Trophoblast cell (in vitro differentiated cells and primary cell): ENCODE measurements around the gene ANKRD55.
"Not testable (repeated sequence)": the region's sequence is repeated elsewhere in the genome, so short reads cannot be mapped to it uniquely, and the experiment has no call there.

Source experiments
- DNase-seq, 2 donors: peaks; one replicate each; pipeline ENCODE4 v3.0.0-alpha.2; 2016
- H2AFZ ChIP-seq: 2 replicates; pipeline ENCODE4 v1.6.1; 2013; ENCODE audit warnings: low read length, moderate library complexity, mild to moderate bottlenecking; ENCODE audit not compliant: insufficient read depth, poor library complexity
- H2AK5ac ChIP-seq: 2 replicates; pipeline ENCODE4 v1.6.1; 2013; ENCODE audit warnings: mild to moderate bottlenecking, low read length
- H2BK120ac ChIP-seq: 2 replicates; pipeline ENCODE4 v1.6.1; 2013; ENCODE audit warnings: low read length, mild to moderate bottlenecking, moderate library complexity; ENCODE audit not compliant: insufficient read depth, poor library complexity
- H2BK12ac ChIP-seq: 2 replicates; pipeline ENCODE4 v1.6.1; 2013; ENCODE audit warnings: mild to moderate bottlenecking, low read length, moderate library complexity
- H2BK5ac ChIP-seq: 2 replicates; pipeline ENCODE4 v1.6.1; 2013; ENCODE audit warnings: low read length, low read depth, moderate library complexity, mild to moderate bottlenecking; ENCODE audit not compliant: poor library complexity
- H3K14ac ChIP-seq: 2 replicates; pipeline ENCODE4 v1.6.1; 2013; ENCODE audit warnings: mild to moderate bottlenecking, low read length
- H3K18ac ChIP-seq: 2 replicates; pipeline ENCODE4 v1.6.1; 2013; ENCODE audit warnings: mild to moderate bottlenecking, low read length
- H3K23ac ChIP-seq: 2 replicates; pipeline ENCODE4 v1.6.1; 2013; ENCODE audit warnings: low read length
- H3K27ac ChIP-seq: 2 replicates; pipeline ENCODE4 v1.5.1; 2013; ENCODE audit warnings: low read depth, mild to moderate bottlenecking, inconsistent platforms, low read length, moderate library complexity
- H3K27me3 ChIP-seq: 2 replicates; pipeline ENCODE4 v1.6.1; 2013; ENCODE audit warnings: inconsistent platforms, mild to moderate bottlenecking, low read length, moderate library complexity; ENCODE audit not compliant: insufficient read depth
- H3K36me3 ChIP-seq, 2 experiments: 1 replicate in 1 of 2; 2 replicates in 1 of 2; pipeline ENCODE4 v1.6.1; 2013; ENCODE audit warnings: low read length in 2 of 2, mild to moderate bottlenecking in 2 of 2, moderate library complexity in 1 of 2; ENCODE audit not compliant: insufficient read depth in 2 of 2, control insufficient read depth in 1 of 2
- H3K4ac ChIP-seq: 2 replicates; pipeline ENCODE4 v1.6.1; 2013; ENCODE audit warnings: low read depth, mild to moderate bottlenecking, low read length, moderate library complexity
- H3K4me1 ChIP-seq, 2 experiments: 1 replicate in 1 of 2; 2 replicates in 1 of 2; pipeline ENCODE4 v1.6.1; 2013; ENCODE audit warnings: low read length in 2 of 2, mild to moderate bottlenecking in 2 of 2, moderate library complexity in 1 of 2; ENCODE audit not compliant: insufficient read depth in 2 of 2, control insufficient read depth in 1 of 2
- H3K4me2 ChIP-seq: 2 replicates; pipeline ENCODE4 v1.6.1; 2013; ENCODE audit warnings: inconsistent platforms, mild to moderate bottlenecking, low read length, moderate library complexity
- H3K4me3 ChIP-seq: 2 replicates; pipeline ENCODE4 v1.5.1; 2013; ENCODE audit warnings: mild to moderate bottlenecking, low read depth, low read length, inconsistent platforms
- H3K79me1 ChIP-seq: one replicate; pipeline ENCODE4 v1.6.1; 2013; ENCODE audit warnings: low read length
- H3K79me2 ChIP-seq: 2 replicates; pipeline ENCODE4 v1.6.1; 2013; ENCODE audit warnings: low read length, mild to moderate bottlenecking; ENCODE audit not compliant: control insufficient read depth, insufficient read depth, poor library complexity
- H3K9ac ChIP-seq: 2 replicates; pipeline ENCODE4 v1.6.1; 2013; ENCODE audit warnings: mild to moderate bottlenecking, low read length
- H3K9me3 ChIP-seq: 2 replicates; pipeline ENCODE4 v1.6.1; 2013; ENCODE audit warnings: low read depth, mild to moderate bottlenecking, control low read depth, inconsistent platforms, low read length; ENCODE audit not compliant: insufficient read depth
- H4K12ac ChIP-seq: 2 replicates; pipeline ENCODE4 v1.6.1; 2013; ENCODE audit warnings: low read depth, mild to moderate bottlenecking, low read length, moderate library complexity
- H4K8ac ChIP-seq: 2 replicates; pipeline ENCODE4 v1.6.1; 2013; ENCODE audit warnings: low read depth, mild to moderate bottlenecking, low read length, moderate library complexity
- H4K91ac ChIP-seq: one replicate; pipeline ENCODE4 v1.6.1; 2013; ENCODE audit warnings: low read depth, mild to moderate bottlenecking, low read length, moderate library complexity
- WGBS: extraction: QIAGEN DNeasy Blood & Tissue Kit; methylation state at CpG from one replicate; pipeline ENCODE4 v1.1.7; 2013; ENCODE audit warnings: missing lambda C conversion rate; ENCODE audit not compliant: insufficient read length, insufficient coverage; ENCODE audit errors: extremely low coverage; 5-methylcytosine and 5-hydroxymethylcytosine counted together

The ANKRD55 gene

DNA sequence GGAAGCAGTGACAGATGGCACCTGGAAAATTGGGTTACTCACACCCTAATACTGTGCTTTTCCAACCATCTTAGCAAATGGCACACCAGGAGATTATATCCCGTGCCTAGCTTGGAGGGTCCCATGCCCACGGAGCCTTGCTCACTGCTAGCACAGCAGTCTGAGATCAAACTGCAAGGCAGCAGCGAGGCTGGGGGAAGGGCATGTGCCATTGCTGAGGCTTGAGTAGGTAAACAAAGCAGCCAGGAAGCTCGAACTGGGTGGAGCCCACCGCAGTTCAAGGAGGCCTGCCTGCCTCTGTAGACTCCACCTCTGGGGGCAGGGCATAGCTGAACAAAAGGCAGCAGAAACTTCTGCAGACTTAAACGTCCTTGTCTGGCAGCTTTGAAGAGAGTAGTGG is 11.5 kb downstream of the ANKRD55 start:
- H3K23ac ChIP-seq, H3K4me1 ChIP-seq, H3K4ac ChIP-seq, H3K4me3 ChIP-seq, H3K14ac ChIP-seq, H4K8ac ChIP-seq, H3K18ac ChIP-seq, H2AK5ac ChIP-seq, H4K91ac ChIP-seq, H3K9ac ChIP-seq, H3K27me3 ChIP-seq, H2AFZ ChIP-seq, H2BK5ac ChIP-seq, H3K4me2 ChIP-seq, H3K36me3 ChIP-seq, H3K79me2 ChIP-seq, DNase-seq, H3K27ac ChIP-seq, H3K9me3 ChIP-seq, H2BK120ac ChIP-seq, H2BK12ac ChIP-seq, H4K12ac ChIP-seq, H3K79me1 ChIP-seq: not testable (repeated sequence)
- no CpG with 5 or more reads among the region's 6 CpGs for WGBS

DNA sequence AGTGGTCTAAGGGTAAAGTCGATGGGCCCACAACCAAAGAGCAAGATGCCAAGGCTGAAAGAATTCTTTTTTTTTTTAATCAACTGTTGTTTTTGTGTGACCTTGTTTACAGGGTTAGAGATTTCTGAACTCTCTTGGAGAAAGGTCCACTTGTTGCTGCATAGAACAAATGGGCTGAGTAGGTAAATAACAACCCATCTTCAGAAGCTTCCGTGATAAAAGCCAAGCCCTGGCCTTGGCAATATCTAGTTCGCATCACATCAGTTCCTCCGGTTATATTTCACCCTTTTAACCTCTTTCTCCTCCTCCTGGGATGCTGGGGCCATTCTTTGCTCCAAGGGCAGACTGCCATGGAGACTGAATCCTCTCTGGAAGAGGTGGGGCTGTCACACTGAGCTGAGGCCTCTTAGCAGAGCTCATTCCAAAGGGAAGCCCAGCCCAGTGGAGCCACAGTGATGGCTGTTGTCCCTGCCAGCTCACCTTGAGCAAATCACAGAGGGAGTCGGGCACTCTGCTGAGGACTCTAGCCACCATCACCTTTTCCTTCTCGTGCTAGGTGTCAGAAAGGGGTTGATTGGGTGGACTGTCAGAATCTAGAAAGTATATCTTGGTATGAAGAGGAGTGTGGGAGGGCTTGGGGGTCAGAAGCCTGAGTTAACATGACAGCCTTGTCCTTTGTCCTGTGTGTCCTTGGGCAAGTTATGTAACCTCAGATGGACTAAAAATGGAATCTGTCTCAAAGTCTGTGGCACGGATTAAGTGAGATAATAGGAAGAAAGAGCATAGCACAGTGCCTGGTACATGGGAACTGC is 17.9 kb downstream of the ANKRD55 start:
- H3K27me3 ChIP-seq: no peaks in the 10 kb centered on the region

DNA sequence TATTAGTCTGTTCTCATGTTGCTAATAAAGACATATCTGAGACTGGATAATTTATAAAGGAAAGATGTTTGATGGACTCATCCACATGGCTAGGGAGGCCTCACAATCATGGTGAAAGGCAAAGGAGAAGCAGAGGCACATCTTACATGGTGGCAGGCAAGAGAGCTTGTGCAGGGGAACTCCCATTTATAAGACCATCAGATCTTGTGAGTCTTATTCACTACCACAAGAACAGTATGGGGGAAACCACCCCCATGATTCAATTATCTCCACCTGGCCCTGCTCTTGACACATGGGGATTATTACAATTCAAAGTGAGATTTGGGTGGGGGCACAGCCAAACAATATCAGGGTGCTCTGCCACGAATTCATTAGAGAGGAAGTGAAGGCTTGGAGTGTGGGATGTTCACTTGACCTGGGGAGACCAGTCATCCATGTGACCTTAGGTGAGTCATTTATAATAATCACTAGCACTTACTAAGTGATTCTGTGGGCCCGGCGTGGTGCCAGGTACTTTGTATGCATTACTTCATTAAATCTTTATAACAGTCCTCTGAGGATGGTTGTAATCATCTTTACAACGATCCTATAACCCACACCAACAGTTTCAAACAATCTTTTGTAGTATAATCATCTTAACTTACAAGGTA is 19.1 kb downstream of the ANKRD55 start:
- H3K79me1 ChIP-seq, H3K4me3 ChIP-seq, H2BK120ac ChIP-seq, DNase-seq, H2AFZ ChIP-seq, H3K14ac ChIP-seq, H3K4ac ChIP-seq, H4K8ac ChIP-seq, H3K27me3 ChIP-seq, H3K18ac ChIP-seq, H3K4me1 ChIP-seq, H3K9me3 ChIP-seq, H3K79me2 ChIP-seq, H4K91ac ChIP-seq, H3K23ac ChIP-seq, H3K4me2 ChIP-seq, H3K9ac ChIP-seq, H2AK5ac ChIP-seq, H2BK12ac ChIP-seq, H4K12ac ChIP-seq, H2BK5ac ChIP-seq, H3K27ac ChIP-seq, H3K36me3 ChIP-seq: not testable (repeated sequence)
- WGBS: no CpG with 5 or more reads among the region's 4 CpGs

More for the DNA sequence above, 17.9 kb downstream of the ANKRD55 start:
- Histone ChIP-seq H3K79me2 (no peaks in the 10 kb centered on the region), H3K9me3 (peaks cover 2% of the 10 kb centered on the region), H3K36me3 (peaks cover 0 to 1% of the 10 kb centered on the region in 2 experiments), H3K4me1 (peaks cover 2 to 5% of the 10 kb centered on the region in 2 experiments), H2BK12ac (no peak overlapping the region), H3K4ac (no peak overlapping the region), H4K91ac (no peak overlapping the region), H4K8ac (no peak overlapping the region), H2BK120ac (no peak overlapping the region), H3K9ac (no peak overlapping the region), H2AFZ (no peak overlapping the region), H3K79me1 (peaks cover 2% of the 10 kb centered on the region), H3K18ac (no peak overlapping the region), H3K27ac (no peak overlapping the region), H2AK5ac (no peak overlapping the region), H4K12ac (no peak overlapping the region), H3K23ac (no peak overlapping the region), H3K14ac (no peak overlapping the region), H3K4me3 (no peak overlapping the region), H3K4me2 (no peak overlapping the region), H2BK5ac (no peak overlapping the region)
- no CpG with 5 or more reads among the region's 7 CpGs for WGBS
- DNase-seq: no peak

DNA sequence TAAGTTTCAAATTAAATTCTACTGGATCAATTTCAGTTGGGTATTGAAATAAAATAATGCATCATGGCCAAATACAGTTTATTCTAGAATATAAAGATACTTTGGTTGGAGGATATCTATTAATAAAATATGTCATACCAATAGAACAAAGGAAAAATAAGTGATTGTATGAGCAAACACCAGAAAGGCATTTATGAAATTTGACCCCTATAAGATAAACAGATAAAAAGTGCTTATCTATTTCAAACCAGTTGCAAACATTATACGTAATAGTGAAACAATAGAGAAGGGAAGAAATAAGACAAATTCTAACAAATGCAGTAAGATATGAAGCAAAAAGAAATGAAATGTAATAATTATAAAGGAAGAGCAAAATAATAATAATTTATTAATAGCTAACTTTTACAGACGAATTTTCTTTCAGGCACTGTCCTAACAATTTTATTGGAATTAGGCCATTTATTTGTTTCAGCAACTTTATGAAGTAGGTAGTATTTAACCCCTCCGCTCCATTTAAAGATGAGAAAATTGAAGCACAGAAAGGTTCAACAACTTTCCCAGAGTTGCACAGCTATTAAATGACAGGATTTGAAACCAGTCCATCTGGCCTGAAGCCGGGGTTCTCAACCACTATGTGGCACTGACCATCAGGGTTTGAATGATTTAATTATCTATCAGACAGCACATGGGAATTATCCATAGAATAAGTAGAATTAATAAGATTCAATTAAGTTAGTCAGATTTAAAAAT is 20.8 kb downstream of the ANKRD55 start:
- peak in 1 of 2 donors; percentile 72 for DNase-seq
- H3K23ac ChIP-seq: no peak overlapping the region

More for the DNA sequence above, 20.8 kb downstream of the ANKRD55 start:
- H2AK5ac ChIP-seq: no peak overlapping the region
- peaks cover 2% of the 10 kb centered on the region for H3K79me1 ChIP-seq
- H3K4me3 ChIP-seq: no peak overlapping the region
- H3K4ac ChIP-seq: no peak overlapping the region
- WGBS: no CpG with 5 or more reads among the region's 4 CpGs
- no peak overlapping the region for H2BK120ac ChIP-seq
- H3K9me3 ChIP-seq: peaks cover 2% of the 10 kb centered on the region
- H3K79me2 ChIP-seq: no peaks in the 10 kb centered on the region
- no peaks in the 10 kb centered on the region for H3K27me3 ChIP-seq
- H4K8ac ChIP-seq: no peak overlapping the region
- H4K12ac ChIP-seq: no peak overlapping the region
- no peak overlapping the region for H2AFZ ChIP-seq
- no peak overlapping the region for H3K14ac ChIP-seq
- peak overlapping the region; percentile 49 for H2BK12ac ChIP-seq
- no peak overlapping the region for H3K18ac ChIP-seq
- peaks cover 2 to 5% of the 10 kb centered on the region in 2 experiments for H3K4me1 ChIP-seq
- H4K91ac ChIP-seq: no peak overlapping the region
- no peak overlapping the region for H3K4me2 ChIP-seq
- no peak overlapping the region for H3K27ac ChIP-seq
- H3K36me3 ChIP-seq: peaks cover 0 to 1% of the 10 kb centered on the region in 2 experiments
- H3K9ac ChIP-seq: no peak overlapping the region
- no peak overlapping the region for H2BK5ac ChIP-seq
